HEK293 (cell line): ENCODE measurements around the gene TBC1D22A.

Experiments
- ATF2 ChIP-seq: fragments of 450-650 bp; formaldehyde crosslinking; IDR thresholded peaks from 2 replicates; pipeline ENCODE4 v1.5.1; 2016; ENCODE audit warnings: missing biosample characterization, missing genetic modification characterization, low read depth
- CTCF ChIP-seq: fragments of 450-650 bp; formaldehyde crosslinking; IDR thresholded peaks from 2 replicates; pipeline ENCODE4 v1.5.1; 2016; ENCODE audit warnings: missing biosample characterization, missing genetic modification characterization
- GLIS1 ChIP-seq: fragments of 450-650 bp; formaldehyde crosslinking; IDR thresholded peaks from 2 replicates; pipeline ENCODE4 v1.5.1; 2016; ENCODE audit warnings: missing biosample characterization, missing genetic modification characterization
- ZBTB11 ChIP-seq: fragments of 450-650 bp; formaldehyde crosslinking; conservative IDR thresholded peaks from 2 replicates; pipeline ENCODE4 v1.5.1; 2016; ENCODE audit warnings: low read depth, missing biosample characterization, missing genetic modification characterization
- ZNF114 ChIP-seq: fragments of 450-650 bp; formaldehyde crosslinking; IDR thresholded peaks from 2 replicates; pipeline ENCODE4 v1.5.0; 2017; ENCODE audit warnings: missing biosample characterization, missing genetic modification characterization
- ZNF121 ChIP-seq: fragments of 450-650 bp; formaldehyde crosslinking; IDR thresholded peaks from 2 replicates; pipeline ENCODE4 v1.5.1; 2016; ENCODE audit warnings: missing biosample characterization, missing genetic modification characterization
- ZNF24 ChIP-seq: fragments of 450-650 bp; formaldehyde crosslinking; IDR thresholded peaks from 2 replicates; pipeline ENCODE4 v1.5.1; 2016; ENCODE audit warnings: missing biosample characterization, missing genetic modification characterization
- ZNF423 ChIP-seq: fragments of 450-650 bp; formaldehyde crosslinking; IDR thresholded peaks from 2 replicates; pipeline ENCODE4 v1.5.1; 2016; ENCODE audit warnings: missing biosample characterization, missing genetic modification characterization
- ZNF513 ChIP-seq: fragments of 450-650 bp; IDR thresholded peaks from 2 replicates; pipeline ENCODE4 v1.5.1; 2018; ENCODE audit warnings: missing biosample characterization, missing genetic modification characterization
- ZNF596 ChIP-seq: fragments of 450-650 bp; IDR thresholded peaks from 2 replicates; pipeline ENCODE4 v1.5.0; 2018; ENCODE audit warnings: missing biosample characterization, mild to moderate bottlenecking, missing genetic modification characterization, moderate library complexity

GRCh38 chr22:46977656-46978343, 215.3 kb downstream of the TBC1D22A start:
- TF ChIP-seq ATF2 (tag by site-specific recombination) (no peak), ZNF513 (tag by site-specific recombination) (no peak), ZBTB11 (tag by site-specific recombination) (no peak), GLIS1 (tag by site-specific recombination) (no peak), ZNF596 (tag by site-specific recombination) (no peak), ZNF121 (tag by site-specific recombination) (no peak), ZNF423 (tag by site-specific recombination) (no peak), ZNF24 (tag by site-specific recombination) (no peak), CTCF (tag by site-specific recombination) (no peak), ZNF114 (no peak)
